Measurements from ENCODE around the gene ADGRF3.

DNA sequence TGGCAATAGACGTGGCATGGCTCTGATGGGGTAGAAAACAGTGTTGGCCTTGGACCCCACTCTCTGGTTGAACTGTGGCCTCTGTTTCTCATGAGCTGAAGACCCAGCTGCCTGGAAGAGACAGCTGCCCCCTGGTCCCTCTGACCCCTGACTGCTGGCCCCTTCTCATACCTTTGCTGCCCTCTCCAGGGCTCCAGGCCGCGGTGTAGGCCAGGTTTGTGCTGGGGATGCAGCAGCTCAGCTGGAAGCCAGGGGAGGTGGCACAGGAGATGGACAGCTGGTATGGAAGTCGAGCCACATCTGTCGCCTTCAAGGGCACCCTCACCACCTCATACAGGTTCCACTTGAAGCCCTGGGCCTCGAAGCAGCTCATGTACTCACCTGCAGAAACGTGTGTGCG lies 32.3 kb downstream of the ADGRF3 start:
- TF ChIP-seq, protein P1, sequence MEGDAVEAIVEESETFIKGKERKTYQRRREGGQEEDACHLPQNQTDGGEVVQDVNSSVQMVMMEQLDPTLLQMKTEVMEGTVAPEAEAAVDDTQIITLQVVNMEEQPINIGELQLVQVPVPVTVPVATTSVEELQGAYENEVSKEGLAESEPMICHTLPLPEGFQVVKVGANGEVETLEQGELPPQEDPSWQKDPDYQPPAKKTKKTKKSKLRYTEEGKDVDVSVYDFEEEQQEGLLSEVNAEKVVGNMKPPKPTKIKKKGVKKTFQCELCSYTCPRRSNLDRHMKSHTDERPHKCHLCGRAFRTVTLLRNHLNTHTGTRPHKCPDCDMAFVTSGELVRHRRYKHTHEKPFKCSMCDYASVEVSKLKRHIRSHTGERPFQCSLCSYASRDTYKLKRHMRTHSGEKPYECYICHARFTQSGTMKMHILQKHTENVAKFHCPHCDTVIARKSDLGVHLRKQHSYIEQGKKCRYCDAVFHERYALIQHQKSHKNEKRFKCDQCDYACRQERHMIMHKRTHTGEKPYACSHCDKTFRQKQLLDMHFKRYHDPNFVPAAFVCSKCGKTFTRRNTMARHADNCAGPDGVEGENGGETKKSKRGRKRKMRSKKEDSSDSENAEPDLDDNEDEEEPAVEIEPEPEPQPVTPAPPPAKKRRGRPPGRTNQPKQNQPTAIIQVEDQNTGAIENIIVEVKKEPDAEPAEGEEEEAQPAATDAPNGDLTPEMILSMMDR (conservative IDR thresholded peaks at IDR 0.05; ENCODE audit: low read depth, low read length) = no peak
- no peak for TF ChIP-seq EZH2 (IDR thresholded peaks at IDR 0.05; ENCODE audit: borderline replicate concordance, low read depth, low read length, poor library complexity, severe bottlenecking)
